IPS-NIHi11 (cell line): ENCODE data around the gene RPL10A.
A peak's percentile ranks its signal among the peaks of the same experiment; 100 is the strongest.

Experiments
- DNase-seq: peaks from one replicate; pipeline ENCODE4 v3.0.0; 2012; ENCODE audit warnings: mixed read lengths, low spot score

The RPL10A gene

GRCh38 chr6:35492974-35493284 is 24.7 kb downstream of the RPL10A start:
- DNase-seq: no peak

- no peak for DNase-seq
Observed at GRCh38 chr6:35493307-35493983, 25.2 kb downstream of the RPL10A start.

GRCh38 chr6:35494161-35494563 is 26.0 kb downstream of the RPL10A start:
- no peak for DNase-seq

GRCh38 chr6:35495258-35496035 is 27.2 kb downstream of the RPL10A start:
- no peak for DNase-seq

- DNase-seq: no peak
Observed at GRCh38 chr6:35496036-35496840, 28.0 kb downstream of the RPL10A start.

GRCh38 chr6:35496841-35497570 is 28.8 kb downstream of the RPL10A start, which contains the start of gene TEAD3:
Gene TEAD3, minus strand, starts transcription at chr6:35497079.
- DNase-seq: peak; percentile 96

- peak; percentile 77 for DNase-seq
Observed at GRCh38 chr6:35497571-35498421, 29.6 kb downstream of the RPL10A start.

GRCh38 chr6:35498422-35499067 is 30.3 kb downstream of the RPL10A start:
- DNase-seq: no peak

- no peak for DNase-seq
Observed at GRCh38 chr6:35499372-35499771, 31.2 kb downstream of the RPL10A start.

GRCh38 chr6:35500782-35501181 is 32.6 kb downstream of the RPL10A start:
- no peak for DNase-seq

GRCh38 chr6:35501784-35502183 is 33.6 kb downstream of the RPL10A start:
- DNase-seq: no peak

GRCh38 chr6:35503534-35503933 is 35.3 kb downstream of the RPL10A start:
- no peak for DNase-seq

GRCh38 chr6:35505999-35506412 is 37.8 kb downstream of the RPL10A start:
- no peak for DNase-seq

- DNase-seq: no peak
Observed at GRCh38 chr6:35506536-35506935, 38.3 kb downstream of the RPL10A start.

- no peak for DNase-seq
Observed at GRCh38 chr6:35507221-35507620, 39.0 kb downstream of the RPL10A start.

GRCh38 chr6:35508027-35508426 is 39.8 kb downstream of the RPL10A start:
- no peak for DNase-seq

- DNase-seq: no peak
Observed at GRCh38 chr6:35508542-35508941, 40.3 kb downstream of the RPL10A start.

- no peak for DNase-seq
Observed at GRCh38 chr6:35510916-35511561, 42.8 kb downstream of the RPL10A start.

- no peak for DNase-seq
Observed at GRCh38 chr6:35511562-35511941, 43.4 kb downstream of the RPL10A start.

- no peak for DNase-seq
Observed at GRCh38 chr6:35512006-35512405, 43.8 kb downstream of the RPL10A start.
